MM.1S (cell line): ENCODE results near the gene PTPN3.

Source experiments
- DNase-seq: peaks from one replicate; pipeline ENCODE4 v3.0.0-alpha.2; 2015
- H2AFZ ChIP-seq: fragments of 300-600 bp; sonication (generic); 2 replicates; pipeline ENCODE4 v1.6.0; 2016; ENCODE audit warnings: antibody characterized with exemption, low read length
- H3F3A ChIP-seq: fragments of 300-600 bp; sonication (generic); 2 replicates; pipeline ENCODE4 v1.6.1; 2016; ENCODE audit warnings: mild to moderate bottlenecking, antibody characterized with exemption, low read length, moderate library complexity, mixed read lengths; ENCODE audit not compliant: insufficient read depth
- H3K27ac ChIP-seq: fragments of 300-600 bp; sonication (generic); 2 replicates; pipeline ENCODE4 v1.5.1; 2016; ENCODE audit warnings: mild to moderate bottlenecking, low read length
- H3K27me3 ChIP-seq: fragments of 300-600 bp; sonication (generic); replicated peaks from 2 replicates; pipeline ENCODE4 v1.6.0; 2016; ENCODE audit warnings: low read length; ENCODE audit not compliant: insufficient read depth
- H3K36me3 ChIP-seq: fragments of 300-600 bp; sonication (generic); replicated peaks from 2 replicates; pipeline ENCODE4 v1.6.1; 2016; ENCODE audit warnings: mild to moderate bottlenecking, low read length, mixed read lengths; ENCODE audit not compliant: insufficient read depth
- H3K4me1 ChIP-seq: fragments of 300-600 bp; sonication (generic); 2 replicates; pipeline ENCODE4 v1.6.1; 2016; ENCODE audit warnings: low read length, mixed read lengths
- H3K4me2 ChIP-seq: fragments of 300-600 bp; sonication (generic); 2 replicates; pipeline ENCODE4 v1.6.0; 2016; ENCODE audit warnings: low read depth, low read length
- H3K4me3 ChIP-seq: fragments of 300-600 bp; sonication (generic); 2 replicates; pipeline ENCODE4 v1.5.1; 2016; ENCODE audit warnings: low read length, mixed read lengths
- H3K79me2 ChIP-seq: fragments of 300-600 bp; sonication (generic); 2 replicates; pipeline ENCODE4 v1.6.1; 2016; ENCODE audit warnings: mixed run types, low read length, mixed read lengths
- H3K9ac ChIP-seq: fragments of 300-600 bp; sonication (generic); 2 replicates; pipeline ENCODE4 v1.6.1; 2016; ENCODE audit warnings: low read length, mixed read lengths
- H3K9me2 ChIP-seq: fragments of 300-600 bp; sonication (generic); replicated peaks from 2 replicates; pipeline ENCODE4 v1.6.1; 2016; ENCODE audit warnings: mild to moderate bottlenecking, low read length, mixed read lengths; ENCODE audit not compliant: insufficient read depth
- H3K9me3 ChIP-seq: fragments of 300-600 bp; sonication (generic); replicated peaks from 2 replicates; pipeline ENCODE4 v1.6.1; 2016; ENCODE audit warnings: mild to moderate bottlenecking, low read length, mixed read lengths; ENCODE audit not compliant: insufficient read depth
- H4K20me1 ChIP-seq: fragments of 300-600 bp; sonication (generic); 2 replicates; pipeline ENCODE4 v1.6.1; 2016; ENCODE audit warnings: mild to moderate bottlenecking, low read length, moderate library complexity, mixed read lengths; ENCODE audit not compliant: insufficient read depth
- CTCF ChIP-seq: fragments of 300-600 bp; sonication (generic); IDR thresholded peaks from 2 replicates; pipeline ENCODE4 v1.5.1; 2016; ENCODE audit warnings: antibody characterized with exemption, low read length, mixed read lengths
- EZH2 ChIP-seq: fragments of 300-600 bp; sonication (generic); optimal IDR thresholded peaks from 2 replicates; pipeline ENCODE3; 2017; ENCODE audit warnings: low read depth, mild to moderate bottlenecking, antibody characterized with exemption, low read length, mixed read lengths
- EZH2phosphoT487 ChIP-seq: fragments of 300-600 bp; sonication (generic); IDR thresholded peaks from 2 replicates; pipeline ENCODE4 v1.6.1; 2018; ENCODE audit warnings: antibody characterized with exemption, low read length

PTPN3 gene

GRCh38 chr9:109455861-109456260, 42.2 kb downstream of the PTPN3 start:
- DNase-seq: no peak
- Histone ChIP-seq H3K4me2 (no peak overlapping the region), H3K4me1 (no peaks in the 10 kb centered on the region), H2AFZ (no peak overlapping the region), H3K27me3 (no peaks in the 10 kb centered on the region), H3K36me3 (no peaks in the 10 kb centered on the region), H3K9ac (no peak overlapping the region), H3K79me2 (no peaks in the 10 kb centered on the region), H3F3A (no peaks in the 10 kb centered on the region), H3K9me2 (no peaks in the 10 kb centered on the region), H3K4me3 (no peak overlapping the region), H4K20me1 (no peaks in the 10 kb centered on the region), H3K9me3 (no peaks in the 10 kb centered on the region), H3K27ac (no peak overlapping the region)
- TF ChIP-seq CTCF: no peak
- no peak for TF ChIP-seq EZH2
- no peak for TF ChIP-seq EZH2phosphoT487

- Histone ChIP-seq H3K4me2 (no peak overlapping the region), H3K36me3 (no peaks in the 10 kb centered on the region), H3K79me2 (no peaks in the 10 kb centered on the region), H3K9ac (no peak overlapping the region), H3K9me3 (no peaks in the 10 kb centered on the region), H3K27me3 (no peaks in the 10 kb centered on the region), H2AFZ (no peak overlapping the region), H3K4me1 (no peaks in the 10 kb centered on the region), H3K27ac (no peak overlapping the region), H3F3A (no peaks in the 10 kb centered on the region), H3K4me3 (no peak overlapping the region), H4K20me1 (no peaks in the 10 kb centered on the region), H3K9me2 (no peaks in the 10 kb centered on the region)
- TF ChIP-seq EZH2phosphoT487: no peak
- no peak for TF ChIP-seq EZH2
- TF ChIP-seq CTCF: no peak
- no peak for DNase-seq
Observed at GRCh38 chr9:109455391-109455790, 42.7 kb downstream of the PTPN3 start.

GRCh38 chr9:109454601-109455155, 43.4 kb downstream of the PTPN3 start:
- no peak overlapping the region for H2AFZ ChIP-seq
- H3K4me1 ChIP-seq: no peaks in the 10 kb centered on the region
- no peaks in the 10 kb centered on the region for H3K79me2 ChIP-seq
- H3K36me3 ChIP-seq: no peaks in the 10 kb centered on the region
- no peaks in the 10 kb centered on the region for H3F3A ChIP-seq
- no peaks in the 10 kb centered on the region for H3K9me3 ChIP-seq
- H3K27me3 ChIP-seq: no peaks in the 10 kb centered on the region
- H3K4me2 ChIP-seq: no peak overlapping the region
- no peak overlapping the region for H3K27ac ChIP-seq
- no peaks in the 10 kb centered on the region for H3K9me2 ChIP-seq
- H4K20me1 ChIP-seq: no peaks in the 10 kb centered on the region
- no peak for TF ChIP-seq CTCF
- no peak for TF ChIP-seq EZH2
- no peak for TF ChIP-seq EZH2phosphoT487
- DNase-seq: no peak
- H3K4me3 ChIP-seq: no peak overlapping the region
- no peak overlapping the region for H3K9ac ChIP-seq
